HG03060 (cell line): Measurements from ENCODE around the gene HOXC5.

Experiments
- ATAC-seq: cut with Tn5 transposase; IDR thresholded peaks from one replicate; pipeline ENCODE4 v1.9.1; 2021; ENCODE audit warnings: low read depth, moderate number of reproducible peaks; ENCODE audit not compliant: unreplicated experiment

HOXC5 gene

DNA sequence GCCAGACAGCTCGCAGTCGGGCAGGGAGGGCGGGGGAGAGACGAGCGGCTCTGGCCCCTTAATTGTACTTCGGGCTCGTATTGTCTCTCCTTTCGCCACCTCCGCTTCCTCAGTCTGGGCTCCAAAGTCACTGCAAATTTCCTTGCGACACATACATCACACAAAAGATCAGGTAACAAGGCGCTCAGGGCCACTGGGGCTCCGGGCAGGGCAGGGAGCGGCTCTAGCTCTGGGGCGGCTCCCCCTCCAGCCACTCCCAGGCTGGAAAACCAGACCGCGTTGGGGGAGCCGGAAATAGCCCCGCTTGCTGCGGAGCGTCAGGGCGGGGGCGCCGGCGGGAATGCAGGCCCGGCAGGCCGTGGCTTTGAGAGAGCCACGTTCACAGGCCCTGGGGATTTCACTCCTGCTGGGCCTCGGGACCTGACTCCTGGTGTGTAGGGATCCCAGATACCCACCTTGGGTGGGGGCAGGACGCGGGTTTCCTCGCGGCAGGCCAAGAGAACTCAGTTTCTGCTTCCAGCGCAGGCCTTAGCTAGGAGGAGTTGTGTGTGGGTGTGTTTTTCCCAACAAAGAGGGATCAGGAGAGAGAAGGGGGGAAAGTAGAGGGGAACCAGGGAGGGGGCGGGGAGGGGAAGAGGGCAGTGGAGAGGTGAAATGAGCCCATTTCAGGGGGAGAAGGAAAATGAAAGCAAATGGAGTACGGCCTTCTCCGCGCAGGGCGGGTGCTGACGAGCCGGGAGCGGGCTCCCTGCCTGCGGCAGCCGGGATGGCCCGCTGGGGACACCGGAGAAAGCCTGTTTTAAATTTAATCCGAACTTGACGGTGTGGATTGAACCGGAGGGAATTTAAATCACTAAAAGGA is 37.2 kb upstream of the HOXC5 start:
- no peak for ATAC-seq

DNA sequence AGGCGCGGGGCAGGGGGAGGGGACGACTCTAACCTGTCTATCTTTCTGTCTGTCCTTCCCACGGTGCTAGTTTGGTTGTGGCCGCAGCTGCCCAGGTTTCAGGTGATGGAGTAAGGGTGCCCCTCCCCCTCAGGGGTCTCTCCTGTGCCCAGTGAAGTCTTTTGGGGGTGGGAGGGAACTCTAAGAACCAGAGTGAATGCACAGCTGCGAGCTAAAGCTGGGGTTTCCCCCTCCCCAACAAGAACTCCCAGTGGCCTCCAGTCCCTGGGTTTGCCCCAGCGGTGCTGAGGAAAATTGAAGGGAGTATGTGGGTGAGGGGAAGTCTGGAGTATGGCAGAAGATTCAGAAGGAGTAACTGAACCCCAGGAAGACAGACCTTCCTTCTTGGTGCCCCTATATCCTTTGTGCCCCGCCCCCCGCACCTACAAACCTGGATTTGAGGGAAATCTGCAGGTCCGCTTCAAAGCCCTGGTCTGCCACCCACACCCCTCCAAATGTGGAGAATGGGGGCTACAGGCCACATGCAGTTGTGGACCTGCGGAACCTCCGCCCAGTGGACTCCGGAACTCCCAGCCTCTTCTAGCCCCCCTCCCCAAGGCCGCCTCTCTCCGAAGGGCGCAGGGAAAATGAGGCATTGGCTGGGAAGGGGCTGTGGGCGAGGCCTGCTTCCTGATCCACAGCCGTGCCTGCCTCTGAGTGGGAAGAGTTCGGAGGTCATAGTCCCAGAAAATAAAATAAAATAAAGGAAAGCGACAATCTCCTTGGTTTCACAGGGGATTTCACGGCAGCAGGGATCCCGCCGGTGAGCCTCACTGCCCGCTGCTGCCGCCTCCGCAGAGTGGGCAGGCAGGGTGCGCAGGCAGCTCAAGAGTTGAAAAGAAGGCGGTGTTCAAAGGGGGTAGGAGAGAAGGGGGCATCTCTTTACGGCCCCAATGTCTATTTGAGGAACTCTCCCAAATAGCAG is 36.3 kb upstream of the HOXC5 start:
- ATAC-seq = no peak

DNA sequence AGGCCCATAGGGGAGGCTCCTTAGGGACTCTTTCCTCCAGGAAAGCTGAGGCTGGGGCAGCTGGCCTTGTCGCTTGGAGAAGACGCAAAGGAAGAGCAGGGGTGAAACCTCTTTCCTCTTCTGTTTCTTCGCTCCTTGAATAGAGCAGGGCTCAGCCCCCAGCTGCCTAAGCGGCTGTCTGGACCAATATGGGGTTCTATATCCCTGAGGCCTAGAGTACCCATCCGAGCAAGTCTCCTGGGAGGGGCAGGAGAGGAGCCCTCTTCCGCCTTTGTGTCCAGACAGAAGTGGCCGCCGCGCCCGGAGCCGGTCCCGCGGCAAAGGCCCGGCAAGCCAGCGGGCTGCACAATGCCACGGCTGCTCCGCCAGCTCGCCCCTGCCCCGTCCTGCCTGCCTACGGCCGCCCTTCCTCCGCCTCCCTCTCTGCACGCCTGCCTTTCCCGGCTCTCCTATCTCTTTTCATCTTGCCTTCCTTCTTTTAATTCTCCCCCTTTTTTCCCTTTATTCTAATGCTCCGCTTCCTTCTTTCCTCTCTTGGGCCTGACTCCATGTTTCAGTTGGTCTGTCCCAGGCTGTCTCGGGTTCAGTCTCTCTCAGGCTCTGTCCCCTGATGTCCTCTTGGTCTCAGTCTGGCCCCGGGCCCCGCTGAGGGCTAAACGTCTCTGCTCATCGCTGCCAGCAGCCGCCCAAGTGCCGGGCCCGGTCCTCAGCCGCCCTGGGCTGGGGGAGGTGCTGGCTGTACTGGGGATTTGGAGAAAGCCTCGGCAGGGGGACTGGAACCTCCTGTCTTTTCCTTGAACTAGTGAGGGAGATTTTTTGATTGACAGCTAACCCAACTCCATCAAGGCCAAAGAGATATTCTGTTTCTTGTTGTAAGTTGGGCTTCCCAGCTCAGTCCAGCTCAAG is 35.4 kb upstream of the HOXC5 start:
- ATAC-seq = no peak

DNA sequence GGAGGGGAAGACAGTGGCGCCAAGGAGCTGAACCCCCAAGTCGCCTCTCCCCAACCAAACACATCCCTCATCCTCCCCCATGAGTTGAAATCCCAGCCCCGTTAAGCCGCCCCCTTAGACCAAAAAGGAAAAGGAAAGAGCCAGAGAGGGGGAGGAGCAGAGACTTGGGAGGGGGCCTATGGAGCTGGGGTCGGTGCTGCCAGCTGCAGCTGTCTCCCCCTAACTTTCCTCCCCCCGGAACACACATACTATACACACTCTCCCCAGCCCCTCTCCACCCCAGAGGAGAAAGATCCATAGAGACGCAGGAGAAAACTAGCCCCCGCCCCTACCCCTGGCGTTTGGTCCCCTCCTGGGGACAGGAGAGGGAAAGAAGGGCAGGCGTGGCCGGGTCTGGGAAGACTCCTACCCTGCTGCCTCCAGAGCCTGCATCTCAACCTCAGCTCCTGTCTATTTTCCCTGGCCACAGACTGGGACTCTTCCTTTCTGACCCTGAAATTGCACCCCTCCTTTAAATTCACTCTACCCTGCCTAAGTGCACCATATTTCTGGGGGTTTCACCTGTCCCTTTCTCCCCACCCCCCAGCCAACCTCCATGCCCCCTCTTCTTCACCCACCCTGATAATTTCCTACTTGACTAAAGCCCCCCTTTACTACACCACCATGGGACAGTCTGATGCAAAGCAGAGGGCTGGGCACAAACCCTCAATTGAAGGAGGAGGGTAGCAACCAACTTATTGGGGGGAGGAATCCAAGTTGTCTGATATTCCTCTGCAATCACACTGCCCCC is 34.5 kb upstream of the HOXC5 start:
- ATAC-seq = no peak

GRCh38 chr12:53998900-53999236 is 34.0 kb upstream of the HOXC5 start:
- no peak for ATAC-seq

DNA sequence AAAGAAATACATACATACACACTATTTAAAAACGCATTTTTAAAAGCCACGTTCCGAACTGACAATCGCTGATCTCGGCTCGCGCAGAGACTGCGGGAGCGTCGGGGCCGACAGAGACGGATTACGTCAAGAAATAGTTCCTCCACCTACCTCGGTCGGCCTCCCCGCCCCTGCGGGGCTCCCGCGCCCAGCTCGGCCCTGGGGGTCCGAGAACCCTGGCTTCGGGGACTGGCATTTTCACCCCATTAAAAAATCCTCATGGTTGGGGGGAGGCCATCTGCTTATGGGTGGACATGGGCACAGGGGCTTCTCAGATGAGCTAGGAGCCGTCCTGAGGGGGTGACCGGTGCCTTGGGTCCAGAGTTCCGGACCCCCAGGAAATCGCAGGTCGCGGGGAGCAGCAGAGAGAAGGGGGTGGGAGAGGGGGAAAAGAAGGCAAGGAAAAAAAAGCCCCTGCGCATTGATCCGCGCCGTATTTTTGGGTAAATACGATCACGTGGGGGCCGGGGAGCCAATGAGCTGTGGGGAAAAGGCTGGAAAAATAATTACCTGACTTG is 33.2 kb upstream of the HOXC5 start:
- no peak for ATAC-seq

GRCh38 chr12:54000116-54001114 is 32.4 kb upstream of the HOXC5 start, which contains the start of gene HOXC9:
Gene HOXC9, plus strand, starts transcription at chr12:54000161. Its CDS starts 28 bp downstream, at chr12:54000189.
- no peak for ATAC-seq

DNA sequence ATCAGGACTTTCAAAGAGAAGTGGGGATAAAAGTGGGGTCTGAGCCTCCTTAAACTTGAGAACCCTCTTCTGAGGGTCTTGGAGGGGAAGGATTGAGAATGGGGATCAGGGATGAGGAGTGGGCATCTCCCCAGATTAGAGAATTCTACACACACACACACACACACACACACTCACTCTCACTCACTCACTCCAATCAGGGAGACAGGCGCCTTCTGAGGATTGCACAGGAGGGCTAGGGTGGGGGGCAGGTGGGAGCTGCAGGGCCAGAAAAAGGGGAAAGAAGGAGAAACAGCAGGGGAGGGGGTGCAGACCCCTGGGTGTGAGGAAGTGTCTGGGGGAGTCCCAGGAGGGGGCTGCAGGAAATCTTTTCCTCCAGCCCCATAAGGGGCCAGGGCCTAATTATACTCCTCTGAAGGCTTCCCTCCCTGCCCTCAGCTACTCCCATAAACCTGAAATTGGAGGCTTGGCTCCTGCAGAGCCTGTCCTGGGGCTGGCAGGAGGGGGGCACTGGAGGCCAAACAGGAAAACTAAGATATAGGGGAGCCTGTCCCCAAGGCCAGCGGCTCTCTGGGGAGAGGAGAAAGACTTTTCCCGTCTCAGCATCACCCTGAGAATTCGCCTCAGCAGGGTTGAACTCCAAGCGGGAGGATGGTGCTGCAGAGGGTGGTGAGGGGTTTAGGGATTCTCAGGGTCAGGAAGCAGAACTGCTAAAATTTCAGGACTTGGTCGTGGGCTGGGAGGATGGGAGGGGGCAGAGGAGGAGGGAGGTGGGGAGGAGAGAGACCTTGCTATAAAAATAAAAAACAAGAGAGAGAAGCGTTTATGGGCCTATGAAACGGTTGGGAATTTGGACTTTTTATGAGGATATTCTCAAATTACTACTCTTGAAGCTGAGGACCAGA is 31.3 kb upstream of the HOXC5 start:
- ATAC-seq = no peak

DNA sequence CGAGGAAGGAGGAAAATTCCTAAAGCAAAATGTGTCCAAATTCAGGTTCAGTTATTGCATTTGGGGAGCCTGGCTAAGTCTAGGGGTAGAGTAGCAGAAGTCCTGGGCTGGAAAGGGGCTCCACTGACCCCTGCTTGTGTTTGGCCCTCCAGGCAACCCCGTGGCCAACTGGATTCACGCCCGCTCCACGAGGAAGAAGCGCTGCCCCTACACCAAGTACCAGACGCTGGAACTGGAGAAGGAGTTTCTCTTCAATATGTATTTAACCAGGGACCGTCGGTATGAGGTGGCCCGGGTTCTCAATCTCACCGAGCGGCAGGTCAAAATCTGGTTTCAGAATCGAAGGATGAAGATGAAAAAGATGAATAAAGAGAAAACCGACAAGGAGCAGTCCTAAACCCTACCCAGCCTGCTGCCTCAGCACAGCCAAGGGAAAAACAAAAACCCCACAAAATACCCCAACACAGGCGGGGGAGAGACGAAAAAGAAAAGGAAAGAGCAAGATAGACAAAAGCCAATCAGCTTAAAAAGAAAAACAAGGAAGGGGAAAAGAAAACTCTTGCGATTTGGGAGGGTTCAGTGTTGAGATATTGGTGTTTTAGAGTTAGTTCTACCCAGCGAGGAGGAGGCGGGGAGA is 30.5 kb upstream of the HOXC5 start:
- ATAC-seq = no peak

- ATAC-seq = no peak
Measured at GRCh38 chr12:54002915-54003389, 29.9 kb upstream of the HOXC5 start.

DNA sequence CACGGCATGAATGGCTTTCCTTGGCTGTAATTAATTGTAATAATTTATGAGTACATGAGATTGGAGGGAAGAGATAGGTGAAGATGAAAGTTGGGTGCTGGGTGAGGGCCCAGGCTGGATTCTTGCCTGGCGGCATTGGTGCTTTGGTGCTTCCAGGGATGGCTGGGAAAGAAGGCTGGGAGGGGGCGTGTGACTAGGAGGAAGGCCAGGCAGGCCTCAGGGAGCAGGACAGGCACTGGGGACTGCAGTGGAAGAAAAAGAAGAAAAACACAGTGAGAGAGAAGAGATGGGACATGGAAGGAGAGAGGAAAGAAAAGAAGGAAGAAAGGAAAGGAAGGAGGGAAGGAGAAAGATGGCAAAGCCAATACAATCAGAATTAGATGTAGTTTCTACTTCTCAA is 29.2 kb upstream of the HOXC5 start:
- ATAC-seq = no peak

- ATAC-seq = no peak
Measured at GRCh38 chr12:54004063-54004840, 28.6 kb upstream of the HOXC5 start.

GRCh38 chr12:54004841-54005530 is 27.9 kb upstream of the HOXC5 start:
- no peak for ATAC-seq

DNA sequence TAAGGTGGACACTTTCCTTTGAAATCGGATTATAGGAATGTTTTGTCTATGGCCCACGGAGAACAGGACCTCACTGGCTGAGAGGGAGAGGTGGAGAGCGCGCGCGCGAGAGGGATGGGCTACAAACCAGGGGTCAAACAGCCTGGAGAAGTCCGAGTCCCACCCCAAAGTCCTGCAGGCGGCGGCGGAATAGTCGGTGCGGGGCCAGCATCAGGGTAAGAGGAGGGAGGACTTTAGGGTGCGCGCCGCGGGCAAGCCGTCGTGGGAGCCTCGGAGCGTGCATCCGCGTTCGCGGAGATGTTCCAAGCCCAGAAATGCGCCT is 27.4 kb upstream of the HOXC5 start:
- no peak for ATAC-seq

- no peak for ATAC-seq
Measured at GRCh38 chr12:54005853-54006558, 26.8 kb upstream of the HOXC5 start.
